ENCODE measurements around the gene TRIOBP.
"Not testable (repeated sequence)": the region's sequence is repeated elsewhere in the genome, so short reads cannot be mapped to it uniquely, and the experiment has no call there.

The TRIOBP gene

GRCh38 chr22:37692627-37693285, 4.1 kb upstream of the TRIOBP start:
- DNase-seq (ENCODE audit: low spot score) = no peak

- not testable (repeated sequence) for DNase-seq (ENCODE audit: low spot score)
Observed at GRCh38 chr22:37694131-37694530, 2.7 kb upstream of the TRIOBP start.

GRCh38 chr22:37696260-37696656, 590 bp upstream of the TRIOBP start:
- not testable (repeated sequence) for DNase-seq (ENCODE audit: low spot score)

- no peak for DNase-seq (ENCODE audit: low spot score)
Observed at GRCh38 chr22:37697538-37697835, 639 bp downstream of the TRIOBP start.

GRCh38 chr22:37701141-37701786, 4.4 kb downstream of the TRIOBP start:
- DNase-seq (ENCODE audit: low spot score) = peak; percentile 61

- DNase-seq (ENCODE audit: low spot score) = no peak
Observed at GRCh38 chr22:37703906-37704305, 7.1 kb downstream of the TRIOBP start.

- DNase-seq (ENCODE audit: low spot score) = no peak
Observed at GRCh38 chr22:37704645-37705044, 7.8 kb downstream of the TRIOBP start.

- no peak for DNase-seq (ENCODE audit: low spot score)
Observed at GRCh38 chr22:37705205-37705604, 8.4 kb downstream of the TRIOBP start.

- no peak for DNase-seq (ENCODE audit: low spot score)
Observed at GRCh38 chr22:37708580-37709444, 12.0 kb downstream of the TRIOBP start.

- DNase-seq (ENCODE audit: low spot score) = no peak
Observed at GRCh38 chr22:37709445-37709765, 12.6 kb downstream of the TRIOBP start.

- no peak for DNase-seq (ENCODE audit: low spot score)
Observed at GRCh38 chr22:37710675-37711074, 13.8 kb downstream of the TRIOBP start.

- DNase-seq (ENCODE audit: low spot score) = no peak
Observed at GRCh38 chr22:37711490-37711889, 14.6 kb downstream of the TRIOBP start.

- DNase-seq (ENCODE audit: low spot score) = no peak
Observed at GRCh38 chr22:37713761-37714160, 16.9 kb downstream of the TRIOBP start.

- DNase-seq (ENCODE audit: low spot score) = no peak
Observed at GRCh38 chr22:37714634-37715033, 17.8 kb downstream of the TRIOBP start.

GRCh38 chr22:37715760-37716159, 18.9 kb downstream of the TRIOBP start:
- DNase-seq (ENCODE audit: low spot score) = no peak

- DNase-seq (ENCODE audit: low spot score) = no peak
Observed at GRCh38 chr22:37716708-37717107, 19.9 kb downstream of the TRIOBP start.

- DNase-seq (ENCODE audit: low spot score) = not testable (repeated sequence)
Observed at GRCh38 chr22:37717235-37717634, 20.4 kb downstream of the TRIOBP start.

GRCh38 chr22:37717746-37718305, 21.0 kb downstream of the TRIOBP start:
- not testable (repeated sequence) for DNase-seq (ENCODE audit: low spot score)

- no peak for DNase-seq (ENCODE audit: low spot score)
Observed at GRCh38 chr22:37725551-37726240, 28.8 kb downstream of the TRIOBP start.

GRCh38 chr22:37726241-37726887, 29.5 kb downstream of the TRIOBP start:
- no peak for DNase-seq (ENCODE audit: low spot score)

- DNase-seq (ENCODE audit: low spot score) = no peak
Observed at GRCh38 chr22:37728620-37729019, 31.8 kb downstream of the TRIOBP start.

Data from Ammon's horn (tissue), 1 donor.